ENCODE data around the gene C20orf173.

GRCh38 chr20:35479798-35480197, 49.7 kb downstream of the C20orf173 start:
- TF ChIP-seq CTCF (IDR thresholded peaks at IDR 0.05) (no peak), POLR2A (IDR thresholded peaks at IDR 0.05) (no peak)

Measured in heart left ventricle (tissue), 13 donors.